Thoracic aorta (tissue), 2 donors: ENCODE results near the gene MAML3. TPM values are rescaled to one million over a fixed set of nuclear protein-coding genes. Genes with fewer than 3 reads are reported as not detected.

Experiments
- ATAC-seq: fragments of 150-250 bp; one replicate; pipeline ENCODE4 v1.8.0; 2017; ENCODE audit warnings: low read depth; ENCODE audit not compliant: insufficient number of reproducible peaks, low FRiP score
- DNase-seq: peaks from one replicate; pipeline ENCODE4 v3.0.0-alpha.2; 2020; ENCODE audit warnings: low spot score
- H3K27ac ChIP-seq, 2 donors: fragments of 200-600 bp; sonication (generic); 1 replicate in 1 of 2; 2 replicates in 1 of 2; pipeline ENCODE4 v1.5.1; 2016; ENCODE audit warnings: mild to moderate bottlenecking in 2 of 2, moderate library complexity in 2 of 2
- H3K27me3 ChIP-seq: fragments of 200-600 bp; sonication (generic); replicated peaks from 2 replicates; pipeline ENCODE4 v1.6.0; 2016; ENCODE audit warnings: mild to moderate bottlenecking; ENCODE audit not compliant: insufficient read depth
- H3K36me3 ChIP-seq: fragments of 200-600 bp; sonication (generic); one replicate; pipeline ENCODE4 v1.5.1; 2016
- H3K4me1 ChIP-seq, 2 donors: fragments of 200-600 bp; sonication (generic); 1 replicate in 1 of 2; 2 replicates in 1 of 2; pipeline versions ENCODE4 v1.5.1 to v1.6.0; 2016; ENCODE audit warnings: low read depth in 2 of 2, mild to moderate bottlenecking in 1 of 2; ENCODE audit not compliant: control insufficient read depth in 1 of 2
- H3K4me3 ChIP-seq: fragments of 200-600 bp; sonication (generic); 2 replicates; pipeline ENCODE4 v1.5.1; 2016; ENCODE audit warnings: mild to moderate bottlenecking
- H3K9me3 ChIP-seq: fragments of 200-600 bp; sonication (generic); 2 replicates; pipeline ENCODE4 v1.5.1; 2016
- total RNA-seq, 2 donors: library from RNA; depleted of rRNA; stranded (reverse); fragments of >200 nt; gene quantifications; one replicate each; pipeline versions ENCODE4 v1.1.0 to v1.2.3, GENCODE V29; 2016
- TF ChIP-seq, protein P1 (sequence below): fragments of 200-600 bp; sonication (generic); IDR thresholded peaks from one replicate; pipeline ENCODE4 v1.5.1; 2019; ENCODE audit warnings: antibody characterized with exemption

MAML3 gene
- total RNA-seq, 2 donors from 2014 or later: 7.3 to 14.1 TPM

DNA sequence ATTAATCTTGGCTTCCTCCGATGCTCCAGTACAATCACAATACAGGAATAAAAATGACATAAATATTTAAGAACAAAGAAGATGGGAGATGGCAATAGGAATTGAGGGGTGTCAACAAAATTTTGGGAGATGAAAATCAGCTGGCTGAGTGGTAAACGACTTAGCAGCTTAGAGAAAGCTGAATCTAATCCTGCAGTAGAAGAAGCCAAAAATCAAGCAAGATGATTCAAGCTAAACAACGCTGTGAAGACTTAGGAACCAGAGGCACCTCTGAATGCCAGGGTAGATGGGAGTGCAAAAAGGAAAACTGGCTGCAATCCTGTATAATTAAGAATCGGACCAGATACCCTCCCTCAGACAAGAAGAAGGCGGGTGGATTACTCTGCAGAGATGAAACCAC lies 273.1 kb downstream of the MAML3 start:
- Histone ChIP-seq H3K27me3 (no peaks in the 10 kb centered on the region), H3K27ac (no peak overlapping the region), H3K9me3 (no peaks in the 10 kb centered on the region), H3K4me1 (peaks cover 4 to 11% of the 10 kb centered on the region in 2 donors), H3K4me3 (no peak overlapping the region), H3K36me3 (no peaks in the 10 kb centered on the region)
- DNase-seq (no peak), ATAC-seq (no peak)
- TF ChIP-seq, protein P1, sequence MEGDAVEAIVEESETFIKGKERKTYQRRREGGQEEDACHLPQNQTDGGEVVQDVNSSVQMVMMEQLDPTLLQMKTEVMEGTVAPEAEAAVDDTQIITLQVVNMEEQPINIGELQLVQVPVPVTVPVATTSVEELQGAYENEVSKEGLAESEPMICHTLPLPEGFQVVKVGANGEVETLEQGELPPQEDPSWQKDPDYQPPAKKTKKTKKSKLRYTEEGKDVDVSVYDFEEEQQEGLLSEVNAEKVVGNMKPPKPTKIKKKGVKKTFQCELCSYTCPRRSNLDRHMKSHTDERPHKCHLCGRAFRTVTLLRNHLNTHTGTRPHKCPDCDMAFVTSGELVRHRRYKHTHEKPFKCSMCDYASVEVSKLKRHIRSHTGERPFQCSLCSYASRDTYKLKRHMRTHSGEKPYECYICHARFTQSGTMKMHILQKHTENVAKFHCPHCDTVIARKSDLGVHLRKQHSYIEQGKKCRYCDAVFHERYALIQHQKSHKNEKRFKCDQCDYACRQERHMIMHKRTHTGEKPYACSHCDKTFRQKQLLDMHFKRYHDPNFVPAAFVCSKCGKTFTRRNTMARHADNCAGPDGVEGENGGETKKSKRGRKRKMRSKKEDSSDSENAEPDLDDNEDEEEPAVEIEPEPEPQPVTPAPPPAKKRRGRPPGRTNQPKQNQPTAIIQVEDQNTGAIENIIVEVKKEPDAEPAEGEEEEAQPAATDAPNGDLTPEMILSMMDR: no peak

DNA sequence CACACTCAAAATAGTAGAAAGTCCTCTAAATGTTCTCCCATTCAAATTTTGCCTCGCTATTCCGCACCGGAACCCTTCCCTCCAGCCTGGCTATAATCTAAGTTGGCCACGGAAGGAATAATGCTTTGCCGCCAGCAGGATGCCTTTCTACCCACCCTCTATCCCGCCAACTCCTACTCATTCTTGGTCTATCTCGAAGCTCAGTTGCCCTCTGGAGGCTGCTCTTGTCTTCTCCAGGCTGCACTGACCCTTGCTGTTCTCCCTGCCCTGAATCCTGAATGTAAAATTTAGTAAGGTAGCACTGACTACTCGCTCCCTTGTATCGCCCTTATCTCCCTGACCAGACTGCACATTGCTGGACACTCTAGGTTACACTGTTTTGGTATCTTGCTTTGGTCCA lies 275.9 kb downstream of the MAML3 start:
- H3K27ac ChIP-seq: no peak overlapping the region
- ATAC-seq (no peak), DNase-seq (no peak)
- TF ChIP-seq, protein P1: no peak
- H3K36me3 ChIP-seq: no peaks in the 10 kb centered on the region
- no peaks in the 10 kb centered on the region for H3K27me3 ChIP-seq
- peaks cover 4 to 11% of the 10 kb centered on the region in 2 donors for H3K4me1 ChIP-seq
- no peaks in the 10 kb centered on the region for H3K9me3 ChIP-seq
- no peak overlapping the region for H3K4me3 ChIP-seq

- no peak for ATAC-seq
- H3K4me3 ChIP-seq: no peak overlapping the region
- H3K9me3 ChIP-seq: no peaks in the 10 kb centered on the region
- no peaks in the 10 kb centered on the region for H3K27me3 ChIP-seq
- TF ChIP-seq, protein P1: no peak
- no peaks in the 10 kb centered on the region for H3K36me3 ChIP-seq
- peaks cover 4 to 11% of the 10 kb centered on the region in 2 donors for H3K4me1 ChIP-seq
- DNase-seq: no peak
- H3K27ac ChIP-seq: no peak overlapping the region
Observed at GRCh38 chr4:139876337-139876941, 277.5 kb downstream of the MAML3 start.

- Histone ChIP-seq H3K27me3 (no peaks in the 10 kb centered on the region), H3K4me1 (peaks cover 4 to 11% of the 10 kb centered on the region in 2 donors), H3K36me3 (no peaks in the 10 kb centered on the region), H3K27ac (no peak overlapping the region), H3K4me3 (no peak overlapping the region), H3K9me3 (no peaks in the 10 kb centered on the region)
- DNase-seq (no peak), ATAC-seq (no peak)
- TF ChIP-seq, protein P1: no peak
Observed at GRCh38 chr4:139875411-139875825, 278.6 kb downstream of the MAML3 start.

DNA sequence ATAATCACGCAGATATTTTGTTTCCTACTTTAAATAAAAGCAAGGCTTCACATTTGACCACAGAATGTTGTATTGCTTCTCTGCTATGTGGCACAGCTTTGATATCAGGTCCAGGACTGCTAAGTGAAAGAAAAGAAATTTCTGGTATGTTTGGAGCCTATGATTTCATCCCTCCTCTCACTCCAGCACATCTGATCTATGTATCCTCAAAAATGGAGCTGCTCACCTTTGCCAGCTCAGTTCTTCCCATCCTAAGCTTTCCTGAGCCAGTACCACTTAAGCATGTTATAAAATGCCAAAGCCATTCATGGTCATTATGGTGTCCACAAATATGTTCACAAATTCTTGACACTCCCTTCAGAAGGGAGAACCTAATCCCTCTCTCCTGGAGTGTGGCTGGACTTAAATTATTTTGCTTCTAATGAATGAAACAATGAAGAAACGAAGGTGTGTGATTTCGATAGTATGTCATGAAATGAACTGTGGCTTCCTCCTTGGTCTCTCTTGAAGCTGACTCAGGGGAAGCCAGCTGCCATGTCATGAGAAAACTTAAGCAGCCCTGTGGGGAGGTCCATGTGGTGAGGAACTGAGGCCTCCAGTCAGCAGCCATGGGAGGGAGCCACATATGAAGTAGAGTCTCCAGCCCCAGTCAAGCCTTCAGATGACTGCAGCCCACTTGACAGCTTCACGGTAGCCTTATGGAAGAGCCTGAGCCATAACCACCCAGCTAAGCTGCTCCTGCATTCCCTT lies 280.7 kb downstream of the MAML3 start:
- TF ChIP-seq, protein P1: no peak
- Histone ChIP-seq H3K4me3 (no peak overlapping the region), H3K27ac (no peak overlapping the region), H3K36me3 (no peaks in the 10 kb centered on the region), H3K4me1 (peaks cover 4 to 11% of the 10 kb centered on the region in 2 donors), H3K27me3 (no peaks in the 10 kb centered on the region), H3K9me3 (no peaks in the 10 kb centered on the region)
- DNase-seq (no peak), ATAC-seq (no peak)
